Fibroblast of lung (primary cell): Measurements from ENCODE around the gene EEF1B2. TPM values are rescaled to one million over a fixed set of nuclear protein-coding genes. Genes with fewer than 3 reads are reported as not detected.
"Not testable (repeated sequence)": the region's sequence is repeated elsewhere in the genome, so short reads cannot be mapped to it uniquely, and the experiment has no call there.

Experiments
- DNase-seq, 2 donors: peaks; one replicate each; pipeline versions ENCODE4 v3.0.0 to v3.0.0-alpha.2; 2010; ENCODE audit warnings: low read depth in 2 of 2
- H2AFZ ChIP-seq: 2 replicates; pipeline ENCODE4 v1.5.1; 2012; ENCODE audit warnings: low read length, control low read depth, inconsistent platforms
- H3K27ac ChIP-seq: 2 replicates; pipeline ENCODE4 v1.5.1; 2011; ENCODE audit warnings: low read length, control low read depth; ENCODE audit not compliant: insufficient read depth
- H3K27me3 ChIP-seq: 2 replicates; pipeline ENCODE4 v1.5.1; 2011; ENCODE audit warnings: mild to moderate bottlenecking, low read length; ENCODE audit not compliant: control insufficient read depth, insufficient read depth
- H3K36me3 ChIP-seq: 2 replicates; pipeline ENCODE4 v1.5.1; 2011; ENCODE audit warnings: low read length; ENCODE audit not compliant: control insufficient read depth, insufficient read depth
- H3K4me1 ChIP-seq: 2 replicates; pipeline ENCODE4 v1.5.1; 2011; ENCODE audit warnings: low read length; ENCODE audit not compliant: control insufficient read depth, insufficient read depth; ENCODE audit errors: extremely low read depth
- H3K4me2 ChIP-seq: 2 replicates; pipeline ENCODE4 v1.5.1; 2011; ENCODE audit warnings: low read length, control low read depth; ENCODE audit not compliant: insufficient read depth; ENCODE audit errors: extremely low read depth
- H3K4me3 ChIP-seq, 4 experiments: fragments of 200-600 bp in 1 of 4; sonication (generic) in 1 of 4; replicated peaks in 1 of 4; 2 replicates each; pipeline ENCODE4 v1.5.1; 2011 to 2016; ENCODE audit warnings: low read length in 4 of 4, low read depth in 3 of 4, mild to moderate bottlenecking in 3 of 4, control low read depth in 2 of 4, inconsistent platforms in 1 of 4, mixed read lengths in 1 of 4; ENCODE audit not compliant: insufficient read depth in 1 of 4; ENCODE audit errors: control extremely low read depth in 1 of 4
- H3K79me2 ChIP-seq: 2 replicates; pipeline ENCODE4 v1.5.1; 2012; ENCODE audit warnings: mild to moderate bottlenecking, low read length, inconsistent platforms; ENCODE audit not compliant: control insufficient read depth, insufficient read depth
- H3K9ac ChIP-seq: 2 replicates; pipeline ENCODE4 v1.5.1; 2011; ENCODE audit warnings: mild to moderate bottlenecking, low read length, control low read depth; ENCODE audit not compliant: insufficient read depth
- H3K9me3 ChIP-seq: 2 replicates; pipeline ENCODE4 v1.5.1; 2012; ENCODE audit warnings: low read depth, low read length; ENCODE audit not compliant: control insufficient read depth, insufficient read depth
- H4K20me1 ChIP-seq: 2 replicates; pipeline ENCODE4 v1.5.1; 2011; ENCODE audit warnings: low read length; ENCODE audit not compliant: control insufficient read depth, insufficient read depth; ENCODE audit errors: extremely low read depth
- EZH2 ChIP-seq: IDR thresholded peaks from 2 replicates; pipeline ENCODE4 v1.5.1; 2012; ENCODE audit warnings: low read length, control low read depth, mild to moderate bottlenecking; ENCODE audit errors: missing control alignments
- polyA plus RNA-seq, 2 donors: library from polyadenylated mRNA; depleted of rRNA in 1 of 2; stranded (reverse) in 1 of 2; unstranded in 1 of 2; fragments of >200 nt; gene quantifications; 2 replicates each; pipeline ENCODE4 v1.2.1, GENCODE V29; 2011 to 2012; ENCODE audit warnings: missing spikeins in 1 of 2
- total RNA-seq: library from RNA; depleted of rRNA; stranded (reverse); fragments of >200 nt; gene quantifications from 2 replicates; pipeline ENCODE4 v1.2.1, GENCODE V29; 2014
- TF ChIP-seq, protein P1 (sequence below), 2 donors: IDR thresholded peaks in 1 of 2; conservative IDR thresholded peaks in 1 of 2; 1 replicate in 1 of 2; 2 replicates in 1 of 2; pipeline ENCODE4 v1.5.1; 2011 to 2012; ENCODE audit warnings: low read length in 2 of 2, control low read depth in 1 of 2, inconsistent platforms in 1 of 2, low read depth in 1 of 2, mild to moderate bottlenecking in 1 of 2

EEF1B2 gene
- total and polyA plus RNA-seq, 2 donors (not counting 1 experiment from before 2014, with no cell fraction given) = 439 to 984 TPM

DNA sequence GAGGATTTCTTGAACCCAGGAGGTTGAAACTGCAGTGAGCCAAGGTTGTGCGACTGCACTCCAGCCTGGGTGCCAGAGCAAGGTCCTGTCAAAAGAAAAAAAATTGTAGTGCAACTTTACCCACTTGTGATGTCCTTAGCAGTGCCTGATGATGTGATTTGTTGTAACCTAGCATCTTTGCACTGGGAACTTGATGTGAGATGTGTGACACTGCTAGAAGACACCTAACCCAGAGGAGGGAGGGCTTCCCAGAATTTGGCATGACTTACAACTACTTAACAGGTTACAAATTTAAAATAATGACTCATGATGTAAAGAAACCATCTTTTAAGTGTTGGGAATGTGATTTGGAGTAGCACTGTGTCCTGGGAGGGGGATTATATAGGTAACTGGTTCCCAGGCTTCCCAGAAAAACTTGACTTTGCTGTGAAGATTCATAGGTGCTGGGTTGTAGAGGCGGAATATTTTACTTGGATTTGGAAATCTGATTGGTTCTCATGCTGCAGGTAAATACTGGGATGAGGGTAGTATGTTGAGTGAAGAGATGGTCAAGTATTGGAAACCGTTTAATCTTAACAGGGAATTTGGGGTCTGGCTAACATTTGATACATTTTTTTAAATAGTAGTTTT, 3.7 kb downstream of the EEF1B2 start:
- Histone ChIP-seq H3K27ac (no peak overlapping the region), H3K4me2 (no peak overlapping the region), H3K79me2 (peaks cover 35% of the 10 kb centered on the region), H2AFZ (no peak overlapping the region), H3K27me3 (no peaks in the 10 kb centered on the region), H4K20me1 (no peaks in the 10 kb centered on the region), H3K36me3 (peaks cover 3% of the 10 kb centered on the region), H3K4me1 (peaks cover 4% of the 10 kb centered on the region), H3K9me3 (no peaks in the 10 kb centered on the region), H3K4me3 (no peak overlapping the region), H3K9ac (no peak overlapping the region)
- peak in 1 of 2 donors; percentile 5 for DNase-seq
- no peak for TF ChIP-seq EZH2
- TF ChIP-seq, protein P1, sequence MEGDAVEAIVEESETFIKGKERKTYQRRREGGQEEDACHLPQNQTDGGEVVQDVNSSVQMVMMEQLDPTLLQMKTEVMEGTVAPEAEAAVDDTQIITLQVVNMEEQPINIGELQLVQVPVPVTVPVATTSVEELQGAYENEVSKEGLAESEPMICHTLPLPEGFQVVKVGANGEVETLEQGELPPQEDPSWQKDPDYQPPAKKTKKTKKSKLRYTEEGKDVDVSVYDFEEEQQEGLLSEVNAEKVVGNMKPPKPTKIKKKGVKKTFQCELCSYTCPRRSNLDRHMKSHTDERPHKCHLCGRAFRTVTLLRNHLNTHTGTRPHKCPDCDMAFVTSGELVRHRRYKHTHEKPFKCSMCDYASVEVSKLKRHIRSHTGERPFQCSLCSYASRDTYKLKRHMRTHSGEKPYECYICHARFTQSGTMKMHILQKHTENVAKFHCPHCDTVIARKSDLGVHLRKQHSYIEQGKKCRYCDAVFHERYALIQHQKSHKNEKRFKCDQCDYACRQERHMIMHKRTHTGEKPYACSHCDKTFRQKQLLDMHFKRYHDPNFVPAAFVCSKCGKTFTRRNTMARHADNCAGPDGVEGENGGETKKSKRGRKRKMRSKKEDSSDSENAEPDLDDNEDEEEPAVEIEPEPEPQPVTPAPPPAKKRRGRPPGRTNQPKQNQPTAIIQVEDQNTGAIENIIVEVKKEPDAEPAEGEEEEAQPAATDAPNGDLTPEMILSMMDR (conservative IDR thresholded peaks at IDR 0.05 in 1 of 2, IDR thresholded peaks at IDR 0.05 in 1 of 2; ENCODE audit: low read depth in 1 of 2, low read length in 2 of 2) = no peak

- Histone ChIP-seq H3K9me3 (no peaks in the 10 kb centered on the region), H3K36me3 (peaks cover 3% of the 10 kb centered on the region), H2AFZ (no peak overlapping the region), H3K4me3 (no peak overlapping the region), H4K20me1 (no peaks in the 10 kb centered on the region), H3K4me2 (no peak overlapping the region), H3K27ac (no peak overlapping the region), H3K27me3 (no peaks in the 10 kb centered on the region), H3K9ac (no peak overlapping the region), H3K4me1 (peaks cover 4% of the 10 kb centered on the region), H3K79me2 (peaks cover 27% of the 10 kb centered on the region)
- TF ChIP-seq EZH2 = no peak
- TF ChIP-seq, protein P1 (conservative IDR thresholded peaks at IDR 0.05 in 1 of 2, IDR thresholded peaks at IDR 0.05 in 1 of 2; ENCODE audit: low read depth in 1 of 2, low read length in 2 of 2) = peak; percentile 57 to 66
- DNase-seq = peak; percentile 14 to 60
Measured at GRCh38 chr2:206164261-206164862, 4.7 kb downstream of the EEF1B2 start.

DNA sequence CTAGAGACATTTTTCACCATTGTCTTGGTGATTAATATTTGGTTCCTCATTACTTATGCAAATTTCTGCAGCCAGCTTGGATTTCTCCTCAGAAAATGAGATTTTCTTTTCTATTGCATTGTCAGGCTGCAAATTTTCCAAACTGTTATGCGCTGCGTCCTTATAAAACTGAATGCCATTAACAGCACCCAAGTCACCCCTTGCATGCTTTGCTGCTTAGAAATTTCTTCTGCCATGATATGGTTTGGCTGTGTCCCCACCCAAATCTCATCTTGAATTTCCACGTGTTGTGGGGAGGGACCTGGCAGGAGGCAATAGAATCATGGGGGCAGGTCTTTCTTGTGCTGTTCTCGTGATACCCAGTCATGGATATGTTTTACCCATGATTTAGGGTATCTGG, 8.5 kb downstream of the EEF1B2 start:
- H3K36me3 ChIP-seq, H3K4me3 ChIP-seq: not testable (repeated sequence)

DNA sequence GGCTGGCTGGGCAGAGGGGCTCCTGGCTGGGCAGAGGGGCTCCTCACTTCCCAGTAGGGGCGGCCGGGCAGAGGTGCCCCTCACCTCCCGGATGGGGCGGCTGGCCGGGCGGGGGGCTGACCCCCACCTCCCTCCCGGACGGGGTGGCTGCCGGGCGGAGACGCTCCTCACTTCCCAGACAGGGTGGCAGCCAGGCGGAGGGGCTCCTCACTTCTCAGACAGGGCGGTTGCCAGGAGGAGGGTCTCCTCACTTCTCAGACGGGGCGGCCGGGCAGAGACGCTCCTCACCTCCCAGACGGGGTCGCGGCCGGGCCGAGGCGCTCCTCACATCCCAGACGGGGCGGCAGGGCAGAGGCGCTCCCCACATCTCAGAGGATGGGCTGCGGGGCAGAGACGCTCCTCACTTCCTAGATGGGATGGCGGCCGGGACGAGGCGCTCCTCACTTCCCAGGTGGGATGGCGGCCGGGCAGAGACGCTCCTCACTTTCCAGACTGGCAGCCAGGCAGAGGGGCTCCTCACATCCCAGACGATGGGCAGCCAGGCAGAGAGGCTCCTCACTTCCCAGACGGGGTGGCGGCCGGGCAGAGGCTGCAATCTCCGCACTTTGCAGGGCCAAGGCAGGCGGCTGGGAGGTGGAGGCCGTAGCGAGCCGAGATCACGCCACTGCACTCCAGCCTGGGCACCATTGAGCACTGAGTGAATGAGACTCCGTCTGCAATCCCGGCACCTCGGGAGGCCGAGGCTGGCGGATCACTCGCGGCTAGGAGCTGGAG, 12.1 kb downstream of the EEF1B2 start:
- H3K36me3 ChIP-seq, H3K79me2 ChIP-seq, H3K4me1 ChIP-seq, H4K20me1 ChIP-seq, H3K4me2 ChIP-seq, H2AFZ ChIP-seq, H3K4me3 ChIP-seq, H3K27ac ChIP-seq, H3K9ac ChIP-seq, H3K9me3 ChIP-seq, DNase-seq, H3K27me3 ChIP-seq: not testable (repeated sequence)

More for the DNA sequence above, 8.5 kb downstream of the EEF1B2 start:
- H3K27me3 ChIP-seq, H3K9ac ChIP-seq, H3K9me3 ChIP-seq, DNase-seq, H3K27ac ChIP-seq, H3K79me2 ChIP-seq, H3K4me1 ChIP-seq, H2AFZ ChIP-seq, H4K20me1 ChIP-seq, H3K4me2 ChIP-seq: not testable (repeated sequence)
